Upper lobe of right lung (tissue), 1 donor: Measurements from ENCODE around the gene RCAN1. TPM values are rescaled to one million over a fixed set of nuclear protein-coding genes. Genes with fewer than 3 reads are reported as not detected.
"Not testable (repeated sequence)": the region's sequence is repeated elsewhere in the genome, so short reads cannot be mapped to it uniquely, and the experiment has no call there.

ENCODE experiments used
- ATAC-seq: fragments of 200-7000 bp; cut with Tn5 transposase; one replicate; pipeline ENCODE4 v1.9.1; 2020; ENCODE audit warnings: mild to moderate bottlenecking, moderate library complexity
- DNase-seq: peaks from one replicate; pipeline ENCODE4 v3.0.0-alpha.2; 2020
- H3K27ac ChIP-seq: fragments of 200-600 bp; one replicate; pipeline ENCODE4 v1.8.0; 2022
- H3K27me3 ChIP-seq: fragments of 200-600 bp; one replicate; pipeline ENCODE4 v1.8.0; 2022; ENCODE audit warnings: mild to moderate bottlenecking
- H3K36me3 ChIP-seq: fragments of 200-600 bp; one replicate; pipeline ENCODE4 v1.8.0; 2022
- H3K4me1 ChIP-seq: fragments of 200-600 bp; one replicate; pipeline ENCODE4 v1.8.0; 2022
- H3K4me3 ChIP-seq: fragments of 200-600 bp; one replicate; pipeline ENCODE4 v1.8.0; 2022; ENCODE audit warnings: mild to moderate bottlenecking
- H3K9me3 ChIP-seq: fragments of 200-600 bp; one replicate; pipeline ENCODE4 v1.8.0; 2022
- CTCF ChIP-seq: fragments of 200-600 bp; IDR thresholded peaks from one replicate; pipeline ENCODE4 v1.8.0; 2022; ENCODE audit warnings: antibody characterized with exemption
- intact Hi-C: fragments of 100-400 bp; cut with DNase I; formaldehyde crosslinking; loops from one replicate; pipeline ENCODE4 v1.11.0; 2022
- total RNA-seq: library from RNA; stranded (reverse); fragmentation: NEBNext Ultra II Directional; extraction: Animal tissue kit (Norgen Biotek cat#: 25700); gene quantifications from one replicate; pipeline ENCODE4 v1.2.1, GENCODE V29; 2021
- donor health status: DM: no; HTN: yes; CAD: no; lungs with severe emphysema.

Gene RCAN1
- total RNA-seq, 1 donor from 2014 or later, result 26.9 TPM

- no peak for ATAC-seq
- Histone ChIP-seq H3K4me3 (no peak overlapping the region), H3K36me3 (no peaks in the 10 kb centered on the region), H3K4me1 (no peaks in the 10 kb centered on the region), H3K27me3 (no peaks in the 10 kb centered on the region), H3K27ac (no peak overlapping the region), H3K9me3 (peaks cover 11% of the 10 kb centered on the region)
- TF ChIP-seq CTCF, result no peak
- DNase-seq, result no peak
- intact Hi-C loops, result no loop called here
These were observed 114.7 kb downstream of the RCAN1 start for GRCh38 chr21:34500191-34500590.

GRCh38 chr21:34499116-34499515 is 115.8 kb downstream of the RCAN1 start:
- ATAC-seq, result no peak
- TF ChIP-seq CTCF, result no peak
- intact Hi-C loops, result no loop called here

GRCh38 chr21:34498623-34499022 is 116.3 kb downstream of the RCAN1 start:
- no peak overlapping the region for H3K27ac ChIP-seq
- no peak for ATAC-seq

More at GRCh38 chr21:34499116-34499515, 115.8 kb downstream of the RCAN1 start:
- DNase-seq, result no peak
- no peaks in the 10 kb centered on the region for H3K27me3 ChIP-seq
- no peak overlapping the region for H3K4me3 ChIP-seq
- peaks cover 11% of the 10 kb centered on the region for H3K9me3 ChIP-seq
- H3K27ac ChIP-seq, result no peak overlapping the region
- H3K36me3 ChIP-seq, result no peaks in the 10 kb centered on the region
- no peaks in the 10 kb centered on the region for H3K4me1 ChIP-seq

GRCh38 chr21:34483854-34484253 is 131.1 kb downstream of the RCAN1 start:
- H3K4me3 ChIP-seq, ATAC-seq, intact Hi-C loops, H3K27ac ChIP-seq, H3K36me3 ChIP-seq, DNase-seq, H3K9me3 ChIP-seq, H3K27me3 ChIP-seq, H3K4me1 ChIP-seq: not testable (repeated sequence)

More at GRCh38 chr21:34498623-34499022, 116.3 kb downstream of the RCAN1 start:
- intact Hi-C loops, result no loop called here
- peaks cover 11% of the 10 kb centered on the region for H3K9me3 ChIP-seq
- no peak overlapping the region for H3K4me3 ChIP-seq
- no peaks in the 10 kb centered on the region for H3K27me3 ChIP-seq
- no peaks in the 10 kb centered on the region for H3K36me3 ChIP-seq
- H3K4me1 ChIP-seq, result no peaks in the 10 kb centered on the region
- no peak for TF ChIP-seq CTCF
- no peak for DNase-seq

GRCh38 chr21:34483435-34483834 is 131.5 kb downstream of the RCAN1 start:
- H3K36me3 ChIP-seq, DNase-seq, H3K4me1 ChIP-seq, H3K27ac ChIP-seq, H3K4me3 ChIP-seq, H3K9me3 ChIP-seq, intact Hi-C loops, ATAC-seq, H3K27me3 ChIP-seq: not testable (repeated sequence)

GRCh38 chr21:34467333-34467732 is 147.6 kb downstream of the RCAN1 start:
- ATAC-seq, intact Hi-C loops, H3K9me3 ChIP-seq: not testable (repeated sequence)

More at GRCh38 chr21:34467333-34467732, 147.6 kb downstream of the RCAN1 start:
- H3K4me1 ChIP-seq, H3K36me3 ChIP-seq, H3K27ac ChIP-seq, DNase-seq, H3K4me3 ChIP-seq, H3K27me3 ChIP-seq: not testable (repeated sequence)

Other genes starting within 250 kb of the RCAN1 start
- gene SMIM11, start 239.6 kb downstream of the RCAN1 start, total RNA-seq, result 21.8 TPM
- gene SMIM34, start 191.2 kb downstream of the RCAN1 start, total RNA-seq, result not detected
- gene KCNE1, start 102.9 kb downstream of the RCAN1 start, total RNA-seq, result 13.6 TPM
- 12.3 TPM for gene CLIC6, start 53.9 kb upstream of the RCAN1 start, total RNA-seq